IPS DF 6.9 (cell line): Measurements from ENCODE around the gene ZMYM2.

Experiments
- DNase-seq: peaks from one replicate; pipeline ENCODE4 v3.0.0-alpha.2; 2013; ENCODE audit warnings: low read depth, low spot score
- H3K27ac ChIP-seq: one replicate; pipeline ENCODE4 v1.5.1; 2013; ENCODE audit warnings: low read length, control low read depth
- H3K27me3 ChIP-seq: 2 replicates; pipeline ENCODE4 v1.6.1; 2013; ENCODE audit warnings: mild to moderate bottlenecking, low read length; ENCODE audit not compliant: control insufficient read depth, insufficient read depth
- H3K36me3 ChIP-seq: 2 replicates; pipeline ENCODE4 v1.6.1; 2013; ENCODE audit warnings: low read length; ENCODE audit not compliant: control insufficient read depth, insufficient read depth
- H3K4me1 ChIP-seq: 2 replicates; pipeline ENCODE4 v1.6.1; 2013; ENCODE audit warnings: low read length; ENCODE audit not compliant: control insufficient read depth, insufficient read depth
- H3K4me3 ChIP-seq: 2 replicates; pipeline ENCODE4 v1.5.1; 2013; ENCODE audit warnings: mild to moderate bottlenecking, low read length
- H3K9me3 ChIP-seq: 2 replicates; pipeline ENCODE4 v1.6.1; 2013; ENCODE audit warnings: low read length, inconsistent platforms; ENCODE audit not compliant: control insufficient read depth, insufficient read depth
- WGBS: extraction: QIAGEN DNeasy Blood & Tissue Kit; methylation state at CpG from one replicate; pipeline ENCODE4 v1.1.7; 2013; ENCODE audit warnings: mixed read lengths, missing lambda C conversion rate; ENCODE audit not compliant: insufficient read length, insufficient coverage; 5-methylcytosine and 5-hydroxymethylcytosine counted together

The ZMYM2 gene

GRCh38 chr13:19958155-19959111 lies at the start of gene ZMYM2:
Gene ZMYM2, plus strand, starts transcription at chr13:19958727. Its CDS starts 34,346 bp downstream, at chr13:19993073.
- DNase-seq, result peak; percentile 88
- no peaks in the 10 kb centered on the region for H3K4me1 ChIP-seq
- WGBS, result no CpG with 5 or more reads among the region's 112 CpGs
- H3K36me3 ChIP-seq, result no peaks in the 10 kb centered on the region; the same call in 1 of the 2 replicates
- H3K27ac ChIP-seq, result no peak within 1 kb of the TSS
- H3K27me3 ChIP-seq, result no peaks in the 10 kb centered on the region
- peak within 1 kb of the TSS; percentile 73 for H3K4me3 ChIP-seq
- no peaks in the 10 kb centered on the region for H3K9me3 ChIP-seq

- DNase-seq, result no peak
- Histone ChIP-seq H3K27ac (no peak overlapping the region), H3K27me3 (no peaks in the 10 kb centered on the region)
Observed at GRCh38 chr13:19910336-19911072, 48.0 kb upstream of the ZMYM2 start.

DNA sequence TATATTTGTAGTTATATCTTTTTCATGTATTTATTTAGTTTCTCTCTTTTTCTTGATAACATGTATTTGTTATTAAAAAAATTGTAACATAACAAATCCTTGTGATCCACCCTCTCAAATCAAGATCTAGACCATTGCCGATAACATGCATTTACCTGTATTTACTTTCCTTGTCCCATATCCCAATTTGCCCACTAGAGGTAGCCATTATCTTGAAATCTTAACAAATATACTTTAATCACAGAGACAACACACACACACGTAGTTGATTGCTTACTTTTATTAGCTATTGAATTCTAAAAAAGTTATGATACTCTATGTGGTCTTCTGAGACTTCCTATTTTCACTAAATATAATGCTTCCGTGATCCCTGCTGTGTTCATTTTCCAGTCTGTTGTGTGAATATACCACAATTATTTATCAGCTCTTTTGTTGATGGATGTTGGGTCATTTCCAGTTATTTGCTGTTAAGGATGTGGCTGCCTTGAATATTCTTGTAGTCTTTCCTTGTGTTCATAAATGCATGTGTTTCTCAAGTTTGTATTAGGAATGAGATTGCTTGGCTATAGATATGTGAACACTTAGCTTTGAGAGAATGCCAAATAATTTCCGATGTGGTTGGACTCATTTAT lies 31.3 kb upstream of the ZMYM2 start:
- Histone ChIP-seq H3K4me1 (no peaks in the 10 kb centered on the region), H3K9me3 (no peaks in the 10 kb centered on the region), H3K4me3 (no peak overlapping the region), H3K36me3 (no peaks in the 10 kb centered on the region), H3K27ac (no peak overlapping the region), H3K27me3 (no peaks in the 10 kb centered on the region)
- WGBS, result no CpG with 5 or more reads among the region's 4 CpGs
- DNase-seq, result no peak

More at GRCh38 chr13:19910336-19911072, 48.0 kb upstream of the ZMYM2 start:
- Histone ChIP-seq H3K4me1 (no peaks in the 10 kb centered on the region), H3K9me3 (no peaks in the 10 kb centered on the region), H3K4me3 (no peak overlapping the region), H3K36me3 (no peaks in the 10 kb centered on the region)
- no CpG with 5 or more reads among the region's 9 CpGs for WGBS

DNA sequence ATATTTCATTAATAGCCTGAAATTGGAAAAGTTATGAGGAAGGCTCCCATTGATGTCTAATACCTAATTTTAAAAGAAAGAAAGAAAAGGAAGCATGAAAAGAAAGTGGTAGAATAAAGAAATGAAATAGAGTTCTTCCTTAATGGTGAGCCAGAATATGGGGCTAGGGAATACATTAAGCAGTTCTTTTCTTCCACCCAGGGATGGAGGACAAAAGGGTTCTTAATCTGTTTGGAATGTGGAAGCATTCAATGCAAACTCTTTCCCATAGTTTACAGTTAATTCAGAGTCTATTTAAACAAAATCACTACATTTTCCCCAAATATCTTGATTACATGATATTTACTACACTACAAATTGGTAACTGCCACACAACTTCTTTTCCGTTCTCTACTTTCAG lies 18.4 kb upstream of the ZMYM2 start:
- WGBS, result 100% methylated on average over 1 of the region's 1 CpG
- no peak overlapping the region for H3K4me3 ChIP-seq

GRCh38 chr13:19950374-19950773 lies 8.2 kb upstream of the ZMYM2 start:
- Histone ChIP-seq H3K36me3 (no peaks in the 10 kb centered on the region), H3K4me3 (no peak overlapping the region), H3K9me3 (no peaks in the 10 kb centered on the region), H3K27me3 (no peaks in the 10 kb centered on the region), H3K4me1 (no peaks in the 10 kb centered on the region), H3K27ac (no peak overlapping the region)
- DNase-seq, result no peak
- WGBS, result no CpG with 5 or more reads among the region's 7 CpGs

More for the DNA sequence above, 18.4 kb upstream of the ZMYM2 start:
- H3K4me1 ChIP-seq, result no peaks in the 10 kb centered on the region
- H3K27ac ChIP-seq, result no peak overlapping the region
- H3K27me3 ChIP-seq, result no peaks in the 10 kb centered on the region
- DNase-seq, result no peak
- no peaks in the 10 kb centered on the region for H3K9me3 ChIP-seq
- H3K36me3 ChIP-seq, result no peaks in the 10 kb centered on the region

DNA sequence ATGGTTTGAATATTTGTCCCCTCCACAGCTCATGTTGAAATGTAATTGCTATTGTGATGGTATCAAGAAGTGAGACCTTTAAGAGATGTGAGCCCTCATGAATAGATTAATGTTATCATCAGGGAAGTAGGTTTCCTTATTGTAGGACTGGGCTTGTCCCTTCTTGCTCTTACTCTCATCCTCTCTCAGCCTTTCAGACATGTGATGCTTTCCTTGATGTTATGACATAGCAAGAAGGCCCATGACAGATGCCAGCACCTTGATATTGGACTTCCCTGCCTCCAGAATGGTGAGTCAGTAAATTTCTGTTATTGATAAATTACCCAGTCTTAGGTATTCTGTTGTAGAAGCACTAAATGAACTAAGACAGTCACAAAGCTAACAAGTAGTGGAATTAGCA lies 5.7 kb upstream of the ZMYM2 start:
- H3K4me3 ChIP-seq, result no peak overlapping the region
- no peaks in the 10 kb centered on the region for H3K36me3 ChIP-seq
- no peak overlapping the region for H3K27ac ChIP-seq
- no peaks in the 10 kb centered on the region for H3K4me1 ChIP-seq
- H3K9me3 ChIP-seq, result no peaks in the 10 kb centered on the region
- no peaks in the 10 kb centered on the region for H3K27me3 ChIP-seq
- DNase-seq, result no peak

DNA sequence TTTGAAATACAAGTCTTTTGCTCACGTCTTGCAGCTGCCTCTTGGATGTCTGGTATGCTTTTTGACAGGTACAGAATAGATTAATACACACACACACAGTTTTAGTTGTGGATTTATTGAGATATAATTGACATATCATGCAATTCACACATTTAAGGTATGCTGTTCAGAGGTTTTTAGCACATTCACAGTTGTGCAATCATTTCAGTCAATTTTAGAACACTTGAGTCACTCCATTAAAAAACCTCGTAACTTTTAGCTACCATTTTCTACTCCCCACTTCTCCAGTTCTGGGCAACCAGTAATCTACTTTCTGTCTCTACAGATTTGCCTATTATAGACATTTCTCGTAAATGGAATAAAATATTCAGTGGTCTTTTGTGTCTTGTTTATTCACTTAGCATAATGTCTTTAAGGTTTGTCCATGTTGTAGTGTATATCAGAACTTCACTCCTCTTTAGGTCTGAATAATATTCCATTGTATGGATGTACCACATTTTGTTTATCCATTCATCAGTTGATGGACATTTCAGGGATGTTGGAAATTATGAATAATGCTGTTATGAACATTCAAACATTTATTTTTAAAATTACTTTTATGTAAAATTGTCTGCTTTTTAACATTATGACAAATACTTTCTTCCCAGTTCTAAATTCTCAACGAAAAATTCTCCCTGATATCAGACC lies 2.5 kb upstream of the ZMYM2 start:
- no peaks in the 10 kb centered on the region for H3K4me1 ChIP-seq
- no peaks in the 10 kb centered on the region for H3K27me3 ChIP-seq
- no peaks in the 10 kb centered on the region; the same call in 1 of the 2 replicates for H3K36me3 ChIP-seq
- WGBS, result no CpG with 5 or more reads among the region's 4 CpGs
- no peaks in the 10 kb centered on the region for H3K9me3 ChIP-seq
- DNase-seq, result no peak
- H3K27ac ChIP-seq, result no peak overlapping the region
- no peak overlapping the region for H3K4me3 ChIP-seq

- Histone ChIP-seq H3K9me3 (no peaks in the 10 kb centered on the region), H3K27ac (no peak overlapping the region), H3K27me3 (no peaks in the 10 kb centered on the region), H3K4me3 (peak overlapping the region; percentile 50), H3K36me3 (no peaks in the 10 kb centered on the region; the same call in 1 of the 2 replicates), H3K4me1 (no peaks in the 10 kb centered on the region)
- WGBS, result no CpG with 5 or more reads among the region's 65 CpGs
- no peak for DNase-seq
Observed at GRCh38 chr13:19957320-19958154, 990 bp upstream of the ZMYM2 start.

GRCh38 chr13:19959141-19959830 lies 759 bp downstream of the ZMYM2 start:
- no CpG with 5 or more reads among the region's 61 CpGs for WGBS
- no peak for DNase-seq
- no peaks in the 10 kb centered on the region for H3K4me1 ChIP-seq
- no peaks in the 10 kb centered on the region; the same call in 1 of the 2 replicates for H3K36me3 ChIP-seq
- H3K4me3 ChIP-seq, result peak overlapping the region; percentile 73
- H3K27ac ChIP-seq, result no peak overlapping the region
- no peaks in the 10 kb centered on the region for H3K27me3 ChIP-seq
- H3K9me3 ChIP-seq, result no peaks in the 10 kb centered on the region
